ENCODE measurements around the gene NFIB. TPM values are rescaled to one million over a fixed set of nuclear protein-coding genes. Genes with fewer than 3 reads are reported as not detected.
A peak's percentile ranks its signal among the peaks of the same experiment; 100 is the strongest.

The NFIB gene
- total and polyA plus RNA-seq, 2 donors (not counting 1 experiment from before 2014, with no cell fraction given), result 29.3 to 36.3 TPM

DNA sequence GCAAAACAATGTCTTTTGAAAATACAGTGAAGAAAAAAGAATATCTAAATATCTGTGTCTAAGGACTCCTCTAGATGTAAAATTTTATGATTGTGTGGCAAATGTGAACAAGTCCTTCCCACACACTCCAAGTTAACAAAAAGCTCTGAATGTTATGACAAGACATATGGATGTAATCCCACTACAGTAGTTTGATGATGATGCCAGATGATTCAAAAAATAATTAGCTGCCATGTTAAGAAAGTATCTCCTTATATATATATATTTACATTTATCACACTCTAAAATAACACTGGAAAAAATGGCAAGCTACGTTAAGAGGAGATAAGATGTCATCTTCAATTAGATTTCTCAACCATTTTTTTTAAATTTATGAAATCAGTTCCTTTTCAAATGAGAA is 178.5 kb downstream of the NFIB start:
- Histone ChIP-seq H3K4me1 (ENCODE audit: control insufficient read depth, extremely low read depth, insufficient read depth, low read length) (no peaks in the 10 kb centered on the region), H3K27ac (ENCODE audit: insufficient read depth, low read length) (no peak overlapping the region), H3K79me2 (ENCODE audit: control insufficient read depth, insufficient read depth, low read length) (no peaks in the 10 kb centered on the region), H3K27me3 (ENCODE audit: control insufficient read depth, insufficient read depth, low read length) (no peaks in the 10 kb centered on the region), H3K36me3 (ENCODE audit: control insufficient read depth, insufficient read depth, low read length) (no peaks in the 10 kb centered on the region), H3K9ac (ENCODE audit: insufficient read depth, low read length) (no peak overlapping the region), H2AFZ (ENCODE audit: low read length) (no peak overlapping the region), H3K4me2 (ENCODE audit: extremely low read depth, insufficient read depth, low read length) (no peak overlapping the region), H3K4me3 (replicated peaks in 1 of 4; ENCODE audit: control extremely low read depth in 1 of 4, insufficient read depth in 1 of 4, low read depth in 3 of 4, low read length in 4 of 4) (no peak overlapping the region), H4K20me1 (ENCODE audit: control insufficient read depth, extremely low read depth, insufficient read depth, low read length) (no peaks in the 10 kb centered on the region), H3K9me3 (ENCODE audit: control insufficient read depth, insufficient read depth, low read depth, low read length) (no peaks in the 10 kb centered on the region)
- TF ChIP-seq, protein P1, sequence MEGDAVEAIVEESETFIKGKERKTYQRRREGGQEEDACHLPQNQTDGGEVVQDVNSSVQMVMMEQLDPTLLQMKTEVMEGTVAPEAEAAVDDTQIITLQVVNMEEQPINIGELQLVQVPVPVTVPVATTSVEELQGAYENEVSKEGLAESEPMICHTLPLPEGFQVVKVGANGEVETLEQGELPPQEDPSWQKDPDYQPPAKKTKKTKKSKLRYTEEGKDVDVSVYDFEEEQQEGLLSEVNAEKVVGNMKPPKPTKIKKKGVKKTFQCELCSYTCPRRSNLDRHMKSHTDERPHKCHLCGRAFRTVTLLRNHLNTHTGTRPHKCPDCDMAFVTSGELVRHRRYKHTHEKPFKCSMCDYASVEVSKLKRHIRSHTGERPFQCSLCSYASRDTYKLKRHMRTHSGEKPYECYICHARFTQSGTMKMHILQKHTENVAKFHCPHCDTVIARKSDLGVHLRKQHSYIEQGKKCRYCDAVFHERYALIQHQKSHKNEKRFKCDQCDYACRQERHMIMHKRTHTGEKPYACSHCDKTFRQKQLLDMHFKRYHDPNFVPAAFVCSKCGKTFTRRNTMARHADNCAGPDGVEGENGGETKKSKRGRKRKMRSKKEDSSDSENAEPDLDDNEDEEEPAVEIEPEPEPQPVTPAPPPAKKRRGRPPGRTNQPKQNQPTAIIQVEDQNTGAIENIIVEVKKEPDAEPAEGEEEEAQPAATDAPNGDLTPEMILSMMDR (conservative IDR thresholded peaks at IDR 0.05 in 1 of 2, IDR thresholded peaks at IDR 0.05 in 1 of 2; ENCODE audit: low read depth in 1 of 2, low read length in 2 of 2), result no peak
- TF ChIP-seq EZH2 (IDR thresholded peaks at IDR 0.05; ENCODE audit: low read length, missing control alignments), result no peak
- no peak for DNase-seq (ENCODE audit: low read depth in 2 of 2)

DNA sequence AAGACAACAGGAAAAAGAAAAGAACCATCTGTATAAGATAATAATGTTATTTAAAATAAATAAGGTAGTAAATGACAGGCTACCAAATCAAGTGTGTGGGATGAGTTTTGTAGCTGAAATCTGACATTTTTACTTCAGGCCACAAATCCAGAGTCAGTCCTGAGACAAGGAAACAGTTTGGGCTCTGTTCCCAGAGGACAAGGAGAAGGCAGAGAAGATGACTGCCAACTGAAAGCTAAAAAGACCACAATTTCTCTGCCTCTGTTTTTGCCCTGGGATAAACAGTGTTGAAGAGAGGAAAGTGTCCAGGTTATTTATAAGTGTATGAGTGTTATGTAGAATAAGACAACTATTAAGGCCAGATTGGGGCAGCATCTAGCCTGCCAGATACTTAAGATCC is 180.5 kb downstream of the NFIB start:
- Histone ChIP-seq H4K20me1 (ENCODE audit: control insufficient read depth, extremely low read depth, insufficient read depth, low read length) (no peaks in the 10 kb centered on the region), H3K79me2 (ENCODE audit: control insufficient read depth, insufficient read depth, low read length) (no peaks in the 10 kb centered on the region), H3K27me3 (ENCODE audit: control insufficient read depth, insufficient read depth, low read length) (no peaks in the 10 kb centered on the region), H3K9ac (ENCODE audit: insufficient read depth, low read length) (no peak overlapping the region), H3K4me3 (replicated peaks in 1 of 4; ENCODE audit: control extremely low read depth in 1 of 4, insufficient read depth in 1 of 4, low read depth in 3 of 4, low read length in 4 of 4) (no peak overlapping the region), H3K4me2 (ENCODE audit: extremely low read depth, insufficient read depth, low read length) (no peak overlapping the region), H3K4me1 (ENCODE audit: control insufficient read depth, extremely low read depth, insufficient read depth, low read length) (no peaks in the 10 kb centered on the region), H3K9me3 (ENCODE audit: control insufficient read depth, insufficient read depth, low read depth, low read length) (no peaks in the 10 kb centered on the region), H2AFZ (ENCODE audit: low read length) (no peak overlapping the region), H3K36me3 (ENCODE audit: control insufficient read depth, insufficient read depth, low read length) (no peaks in the 10 kb centered on the region), H3K27ac (ENCODE audit: insufficient read depth, low read length) (no peak overlapping the region)
- peak; percentile 17 to 30 for DNase-seq (ENCODE audit: low read depth in 2 of 2)
- TF ChIP-seq EZH2 (IDR thresholded peaks at IDR 0.05; ENCODE audit: low read length, missing control alignments), result no peak
- TF ChIP-seq, protein P1 (conservative IDR thresholded peaks at IDR 0.05 in 1 of 2, IDR thresholded peaks at IDR 0.05 in 1 of 2; ENCODE audit: low read depth in 1 of 2, low read length in 2 of 2), result no peak

- peak in 1 of 2 donors; percentile 15 for DNase-seq (ENCODE audit: low read depth in 2 of 2)
These were observed 181.2 kb downstream of the NFIB start for GRCh38 chr9:14132775-14133174.

More at GRCh38 chr9:14132775-14133174, 181.2 kb downstream of the NFIB start:
- Histone ChIP-seq H4K20me1 (ENCODE audit: control insufficient read depth, extremely low read depth, insufficient read depth, low read length) (no peaks in the 10 kb centered on the region), H2AFZ (ENCODE audit: low read length) (no peak overlapping the region), H3K4me2 (ENCODE audit: extremely low read depth, insufficient read depth, low read length) (no peak overlapping the region), H3K36me3 (ENCODE audit: control insufficient read depth, insufficient read depth, low read length) (no peaks in the 10 kb centered on the region), H3K27me3 (ENCODE audit: control insufficient read depth, insufficient read depth, low read length) (no peaks in the 10 kb centered on the region), H3K4me1 (ENCODE audit: control insufficient read depth, extremely low read depth, insufficient read depth, low read length) (no peaks in the 10 kb centered on the region), H3K9me3 (ENCODE audit: control insufficient read depth, insufficient read depth, low read depth, low read length) (no peaks in the 10 kb centered on the region), H3K4me3 (replicated peaks in 1 of 4; ENCODE audit: control extremely low read depth in 1 of 4, insufficient read depth in 1 of 4, low read depth in 3 of 4, low read length in 4 of 4) (no peak overlapping the region), H3K79me2 (ENCODE audit: control insufficient read depth, insufficient read depth, low read length) (no peaks in the 10 kb centered on the region), H3K27ac (ENCODE audit: insufficient read depth, low read length) (no peak overlapping the region), H3K9ac (ENCODE audit: insufficient read depth, low read length) (no peak overlapping the region)
- TF ChIP-seq EZH2 (IDR thresholded peaks at IDR 0.05; ENCODE audit: low read length, missing control alignments), result no peak
- TF ChIP-seq, protein P1 (conservative IDR thresholded peaks at IDR 0.05 in 1 of 2, IDR thresholded peaks at IDR 0.05 in 1 of 2; ENCODE audit: low read depth in 1 of 2, low read length in 2 of 2), result no peak
